Measurements from ENCODE around the gene ZBTB7C. TPM values are rescaled to one million over a fixed set of nuclear protein-coding genes. Genes with fewer than 3 reads are reported as not detected.

ZBTB7C gene
- total RNA-seq, 1 experiment from 2014 or later, result 0.17 TPM

GRCh38 chr18:48170651-48171050 is 238.5 kb downstream of the ZBTB7C start:
- DNase-seq (ENCODE audit: low read depth), result no peak

- DNase-seq (ENCODE audit: low read depth), result no peak
Measured at GRCh38 chr18:48168861-48169260, 240.3 kb downstream of the ZBTB7C start.

- no peak for DNase-seq (ENCODE audit: low read depth)
Measured at GRCh38 chr18:48167897-48168253, 241.3 kb downstream of the ZBTB7C start.

- no peak for DNase-seq (ENCODE audit: low read depth)
Measured at GRCh38 chr18:48166336-48166875, 242.8 kb downstream of the ZBTB7C start.

GRCh38 chr18:48165111-48165866 is 243.9 kb downstream of the ZBTB7C start:
- no peak for DNase-seq (ENCODE audit: low read depth)

- DNase-seq (ENCODE audit: low read depth), result no peak
Measured at GRCh38 chr18:48164701-48165100, 244.5 kb downstream of the ZBTB7C start.

GRCh38 chr18:48164116-48164515 is 245.1 kb downstream of the ZBTB7C start:
- no peak for DNase-seq (ENCODE audit: low read depth)

GRCh38 chr18:48163738-48164115 is 245.5 kb downstream of the ZBTB7C start:
- no peak for DNase-seq (ENCODE audit: low read depth)

- no peak for DNase-seq (ENCODE audit: low read depth)
Measured at GRCh38 chr18:48162956-48163737, 246.0 kb downstream of the ZBTB7C start.

GRCh38 chr18:48161911-48162698 is 247.1 kb downstream of the ZBTB7C start:
- DNase-seq (ENCODE audit: low read depth), result no peak

GRCh38 chr18:48161191-48161910 is 247.8 kb downstream of the ZBTB7C start:
- DNase-seq (ENCODE audit: low read depth), result peak; percentile 66

GRCh38 chr18:48160622-48161021 is 248.6 kb downstream of the ZBTB7C start:
- no peak for DNase-seq (ENCODE audit: low read depth)

GRCh38 chr18:48159816-48160215 is 249.4 kb downstream of the ZBTB7C start:
- DNase-seq (ENCODE audit: low read depth), result no peak

- no peak for DNase-seq (ENCODE audit: low read depth)
Measured at GRCh38 chr18:48158721-48159120, 250.5 kb downstream of the ZBTB7C start.

- no peak for DNase-seq (ENCODE audit: low read depth)
Measured at GRCh38 chr18:48157956-48158355, 251.2 kb downstream of the ZBTB7C start.

GRCh38 chr18:48155856-48156255 is 253.3 kb downstream of the ZBTB7C start:
- DNase-seq (ENCODE audit: low read depth), result no peak

- DNase-seq (ENCODE audit: low read depth), result no peak
Measured at GRCh38 chr18:48154828-48155227, 254.4 kb downstream of the ZBTB7C start.

GRCh38 chr18:48153613-48154481 is 255.3 kb downstream of the ZBTB7C start:
- peak; percentile 60 for DNase-seq (ENCODE audit: low read depth)

GRCh38 chr18:48152549-48152948 is 256.6 kb downstream of the ZBTB7C start:
- DNase-seq (ENCODE audit: low read depth), result no peak

- DNase-seq (ENCODE audit: low read depth), result peak; percentile 31
Measured at GRCh38 chr18:48151421-48152065, 257.6 kb downstream of the ZBTB7C start.

Data from LHCN-M2 (cell line).